K562 (cell line): Measurements from ENCODE around the gene C11orf52. TPM values are rescaled to one million over a fixed set of nuclear protein-coding genes. Genes with fewer than 3 reads are reported as not detected.

Experiments
- CREM ChIP-seq: IDR thresholded peaks from 2 replicates; pipeline ENCODE4 v1.6.1; 2014; ENCODE audit warnings: antibody characterized with exemption, low read depth
- DACH1 ChIP-seq: fragments of 450-650 bp; IDR thresholded peaks from 2 replicates; pipeline ENCODE4 v1.6.1; 2018; ENCODE audit not compliant: partially characterized antibody
- ESRRB ChIP-seq: fragments of 250-450 bp; sonication (Bioruptor Pico); IDR thresholded peaks from 2 replicates; pipeline ENCODE4 v1.5.0; 2020; ENCODE audit warnings: mild to moderate bottlenecking, moderate library complexity, borderline replicate concordance
- ETV1 ChIP-seq: fragments of 450-650 bp; conservative IDR thresholded peaks from 2 replicates; pipeline ENCODE4 v1.6.1; 2016; ENCODE audit warnings: missing genetic modification characterization, control low read depth, low read depth, missing compliant biosample characterization
- GTF2E2 ChIP-seq: fragments of 200-800 bp; sonication (Bioruptor generic); IDR thresholded peaks from 2 replicates; pipeline ENCODE4 v1.6.1; 2016; ENCODE audit warnings: missing genetic modification characterization, missing compliant biosample characterization
- SPI1 ChIP-seq: IDR thresholded peaks from 2 replicates; pipeline ENCODE4 v1.6.1; 2011; ENCODE audit warnings: low read depth, low read length, control low read depth, borderline replicate concordance
- TCF7L2 ChIP-seq: fragments of 150-350 bp; IDR thresholded peaks from 2 replicates; pipeline ENCODE4 v1.6.1; 2016; ENCODE audit warnings: low read depth, mild to moderate bottlenecking, low read length, moderate library complexity
- XRCC3 ChIP-seq: fragments of 450-650 bp; IDR thresholded peaks from 2 replicates; pipeline ENCODE4 v1.6.1; 2017; ENCODE audit warnings: mild to moderate bottlenecking, moderate library complexity
- ZNF384 ChIP-seq: IDR thresholded peaks from 2 replicates; pipeline ENCODE4 v1.6.1; 2012; ENCODE audit warnings: low read depth, low read length, improper control_type of control experiment
- ZNF717 ChIP-seq: fragments of 250-450 bp; sonication (Bioruptor Pico); IDR thresholded peaks from 2 replicates; pipeline ENCODE4 v1.5.0; 2021
- ZSCAN29 ChIP-seq: fragments of 450-650 bp; IDR thresholded peaks from 2 replicates; pipeline ENCODE4 v1.6.1; 2017
- polyA plus RNA-seq, 8 experiments: library from polyadenylated mRNA; depleted of rRNA in 4 of 8; stranded (reverse) in 5 of 8; unstranded in 3 of 8; fragments of >200 nt; fragmentation: Nextera tagmentation in 2 of 8; fragmentation: Illumina TruSeq in 1 of 8; extraction: Ambion mirVana in 2 of 8; extraction: Trizol in 1 of 8; gene quantifications; 2 replicates each; pipeline versions ENCODE4 v1.2.1 to v1.2.3, GENCODE V29; 2011 to 2014; ENCODE audit warnings: inconsistent platforms in 1 of 8, missing spikeins in 1 of 8
- total RNA-seq, 7 experiments: library from RNA; depleted of rRNA in 6 of 7; stranded (reverse); fragments of >200 nt in 6 of 7; fragmentation: Illumina TruSeq in 2 of 7; extraction: Trizol in 2 of 7; gene quantifications; 2 replicates each; pipeline versions ENCODE4 v1.2.1 to v1.2.3, GENCODE V29; 2011 to 2021; ENCODE audit warnings: low replicate concordance in 1 of 7
- TF ChIP-seq, protein P1 (sequence below): fragments of 450-650 bp; IDR thresholded peaks from 2 replicates; pipeline ENCODE4 v1.6.1; 2017; ENCODE audit warnings: antibody characterized with exemption
- TF ChIP-seq, protein P2 (sequence below): fragments of 250-450 bp; sonication (Bioruptor Pico); IDR thresholded peaks from 2 replicates; pipeline ENCODE4 v1.8.0; 2022; ENCODE audit warnings: inconsistent platforms, mild to moderate bottlenecking, moderate library complexity, borderline replicate concordance
- TF ChIP-seq, protein P3 (sequence below): sonication (generic); formaldehyde crosslinking; IDR thresholded peaks from 2 replicates; pipeline ENCODE4 v1.9.0; 2022; ENCODE audit warnings: mild to moderate bottlenecking, missing genetic modification reagents
- TF ChIP-seq, protein P4 (sequence below): sonication (generic); formaldehyde crosslinking; IDR thresholded peaks from 2 replicates; pipeline ENCODE4 v1.8.0; 2023; ENCODE audit warnings: missing genetic modification reagents, mild to moderate bottlenecking, borderline replicate concordance
- TF ChIP-seq, protein P5 (sequence below): fragments of 250-450 bp; sonication (Bioruptor Pico); IDR thresholded peaks from 2 replicates; pipeline ENCODE4 v1.8.0; 2022; ENCODE audit warnings: moderate library complexity, mild to moderate bottlenecking, inconsistent platforms

Gene C11orf52
- total and polyA plus RNA-seq, 9 of the 15 experiments (the other 6 are each of a cell fraction or from before 2014, with no cell fraction given), result 0.29 to 2.9 (median 1.0) TPM

DNA sequence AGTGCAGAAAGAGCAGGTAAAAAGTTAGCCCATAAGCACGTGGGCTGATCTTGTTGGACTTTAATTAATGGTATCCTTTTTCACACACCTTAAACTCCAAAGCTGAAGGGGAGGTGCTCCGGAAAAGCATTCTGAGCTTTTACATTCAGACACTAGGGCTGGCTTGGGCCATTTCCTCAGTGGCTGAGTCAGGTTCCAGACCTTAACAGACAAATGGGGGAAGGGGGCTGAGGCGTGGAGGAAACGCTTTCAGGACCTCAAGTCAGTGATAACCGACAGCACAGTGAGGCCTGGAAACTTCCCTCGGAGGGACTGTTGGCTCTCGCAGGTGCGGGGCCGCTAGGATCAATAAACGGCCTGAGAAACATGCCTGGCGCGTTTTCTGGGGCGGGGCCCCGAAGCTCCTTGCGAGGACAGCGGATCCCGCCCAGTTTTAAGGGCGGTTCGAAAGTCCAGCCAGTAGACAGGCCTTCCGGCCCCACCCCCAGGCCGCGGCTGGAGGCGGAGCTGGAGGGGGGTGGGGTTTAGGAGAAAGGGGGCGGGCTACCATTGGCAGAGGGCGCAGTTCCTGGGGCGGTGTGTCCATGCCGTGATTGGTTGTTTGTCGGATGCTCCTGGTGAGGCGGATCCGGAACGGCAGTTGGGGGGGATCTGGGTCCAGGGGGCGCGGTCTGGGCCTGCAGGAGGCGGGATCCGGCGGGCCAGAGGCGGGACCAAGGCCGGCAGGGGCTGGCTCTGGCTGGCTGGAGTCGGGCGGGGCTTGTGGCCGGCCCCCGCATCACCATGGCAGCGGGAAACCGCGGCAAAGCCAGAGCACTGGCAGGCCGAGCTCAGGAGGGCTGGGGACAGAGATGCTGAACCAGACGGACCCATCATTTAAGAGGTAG is 8.0 kb downstream of the C11orf52 start (continued):
- TF ChIP-seq, protein P1, sequence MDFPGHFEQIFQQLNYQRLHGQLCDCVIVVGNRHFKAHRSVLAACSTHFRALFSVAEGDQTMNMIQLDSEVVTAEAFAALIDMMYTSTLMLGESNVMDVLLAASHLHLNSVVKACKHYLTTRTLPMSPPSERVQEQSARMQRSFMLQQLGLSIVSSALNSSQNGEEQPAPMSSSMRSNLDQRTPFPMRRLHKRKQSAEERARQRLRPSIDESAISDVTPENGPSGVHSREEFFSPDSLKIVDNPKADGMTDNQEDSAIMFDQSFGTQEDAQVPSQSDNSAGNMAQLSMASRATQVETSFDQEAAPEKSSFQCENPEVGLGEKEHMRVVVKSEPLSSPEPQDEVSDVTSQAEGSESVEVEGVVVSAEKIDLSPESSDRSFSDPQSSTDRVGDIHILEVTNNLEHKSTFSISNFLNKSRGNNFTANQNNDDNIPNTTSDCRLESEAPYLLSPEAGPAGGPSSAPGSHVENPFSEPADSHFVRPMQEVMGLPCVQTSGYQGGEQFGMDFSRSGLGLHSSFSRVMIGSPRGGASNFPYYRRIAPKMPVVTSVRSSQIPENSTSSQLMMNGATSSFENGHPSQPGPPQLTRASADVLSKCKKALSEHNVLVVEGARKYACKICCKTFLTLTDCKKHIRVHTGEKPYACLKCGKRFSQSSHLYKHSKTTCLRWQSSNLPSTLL, result no peak
- TF ChIP-seq ESRRB (CRISPR knock-in tag) (no peak), ZSCAN29 (no peak), ETV1 (no peak), TCF7L2 (no peak), SPI1 (0 out of 2 replicates have a peak, but pooled peaks have one; percentile 10), XRCC3 (no peak), DACH1 (no peak), CREM (no peak), GTF2E2 (tag) (no peak), ZNF384 (no peak), ZNF717 (no peak)
- TF ChIP-seq, protein P2, sequence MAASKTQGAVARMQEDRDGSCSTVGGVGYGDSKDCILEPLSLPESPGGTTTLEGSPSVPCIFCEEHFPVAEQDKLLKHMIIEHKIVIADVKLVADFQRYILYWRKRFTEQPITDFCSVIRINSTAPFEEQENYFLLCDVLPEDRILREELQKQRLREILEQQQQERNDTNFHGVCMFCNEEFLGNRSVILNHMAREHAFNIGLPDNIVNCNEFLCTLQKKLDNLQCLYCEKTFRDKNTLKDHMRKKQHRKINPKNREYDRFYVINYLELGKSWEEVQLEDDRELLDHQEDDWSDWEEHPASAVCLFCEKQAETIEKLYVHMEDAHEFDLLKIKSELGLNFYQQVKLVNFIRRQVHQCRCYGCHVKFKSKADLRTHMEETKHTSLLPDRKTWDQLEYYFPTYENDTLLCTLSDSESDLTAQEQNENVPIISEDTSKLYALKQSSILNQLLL (CRISPR knock-in tag), result no peak
- TF ChIP-seq, protein P3, sequence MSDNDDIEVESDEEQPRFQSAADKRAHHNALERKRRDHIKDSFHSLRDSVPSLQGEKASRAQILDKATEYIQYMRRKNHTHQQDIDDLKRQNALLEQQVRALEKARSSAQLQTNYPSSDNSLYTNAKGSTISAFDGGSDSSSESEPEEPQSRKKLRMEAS (CRISPR knock-in tag), result peak; percentile 61; the same call in 1 of the 2 replicates
- TF ChIP-seq, protein P4, sequence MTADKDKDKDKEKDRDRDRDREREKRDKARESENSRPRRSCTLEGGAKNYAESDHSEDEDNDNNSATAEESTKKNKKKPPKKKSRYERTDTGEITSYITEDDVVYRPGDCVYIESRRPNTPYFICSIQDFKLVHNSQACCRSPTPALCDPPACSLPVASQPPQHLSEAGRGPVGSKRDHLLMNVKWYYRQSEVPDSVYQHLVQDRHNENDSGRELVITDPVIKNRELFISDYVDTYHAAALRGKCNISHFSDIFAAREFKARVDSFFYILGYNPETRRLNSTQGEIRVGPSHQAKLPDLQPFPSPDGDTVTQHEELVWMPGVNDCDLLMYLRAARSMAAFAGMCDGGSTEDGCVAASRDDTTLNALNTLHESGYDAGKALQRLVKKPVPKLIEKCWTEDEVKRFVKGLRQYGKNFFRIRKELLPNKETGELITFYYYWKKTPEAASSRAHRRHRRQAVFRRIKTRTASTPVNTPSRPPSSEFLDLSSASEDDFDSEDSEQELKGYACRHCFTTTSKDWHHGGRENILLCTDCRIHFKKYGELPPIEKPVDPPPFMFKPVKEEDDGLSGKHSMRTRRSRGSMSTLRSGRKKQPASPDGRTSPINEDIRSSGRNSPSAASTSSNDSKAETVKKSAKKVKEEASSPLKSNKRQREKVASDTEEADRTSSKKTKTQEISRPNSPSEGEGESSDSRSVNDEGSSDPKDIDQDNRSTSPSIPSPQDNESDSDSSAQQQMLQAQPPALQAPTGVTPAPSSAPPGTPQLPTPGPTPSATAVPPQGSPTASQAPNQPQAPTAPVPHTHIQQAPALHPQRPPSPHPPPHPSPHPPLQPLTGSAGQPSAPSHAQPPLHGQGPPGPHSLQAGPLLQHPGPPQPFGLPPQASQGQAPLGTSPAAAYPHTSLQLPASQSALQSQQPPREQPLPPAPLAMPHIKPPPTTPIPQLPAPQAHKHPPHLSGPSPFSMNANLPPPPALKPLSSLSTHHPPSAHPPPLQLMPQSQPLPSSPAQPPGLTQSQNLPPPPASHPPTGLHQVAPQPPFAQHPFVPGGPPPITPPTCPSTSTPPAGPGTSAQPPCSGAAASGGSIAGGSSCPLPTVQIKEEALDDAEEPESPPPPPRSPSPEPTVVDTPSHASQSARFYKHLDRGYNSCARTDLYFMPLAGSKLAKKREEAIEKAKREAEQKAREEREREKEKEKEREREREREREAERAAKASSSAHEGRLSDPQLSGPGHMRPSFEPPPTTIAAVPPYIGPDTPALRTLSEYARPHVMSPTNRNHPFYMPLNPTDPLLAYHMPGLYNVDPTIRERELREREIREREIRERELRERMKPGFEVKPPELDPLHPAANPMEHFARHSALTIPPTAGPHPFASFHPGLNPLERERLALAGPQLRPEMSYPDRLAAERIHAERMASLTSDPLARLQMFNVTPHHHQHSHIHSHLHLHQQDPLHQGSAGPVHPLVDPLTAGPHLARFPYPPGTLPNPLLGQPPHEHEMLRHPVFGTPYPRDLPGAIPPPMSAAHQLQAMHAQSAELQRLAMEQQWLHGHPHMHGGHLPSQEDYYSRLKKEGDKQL (CRISPR knock-in tag), result no peak
- TF ChIP-seq, protein P5, sequence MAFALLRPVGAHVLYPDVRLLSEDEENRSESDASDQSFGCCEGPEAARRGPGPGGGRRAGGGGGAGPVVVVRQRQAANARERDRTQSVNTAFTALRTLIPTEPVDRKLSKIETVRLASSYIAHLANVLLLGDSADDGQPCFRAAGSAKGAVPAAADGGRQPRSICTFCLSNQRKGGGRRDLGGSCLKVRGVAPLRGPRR (CRISPR knock-in tag), result no peak
